Lung microvascular endothelial cell (primary cell): ENCODE measurements around the gene PLCD3. TPM values are rescaled to one million over a fixed set of nuclear protein-coding genes. Genes with fewer than 3 reads are reported as not detected.
A peak's percentile ranks its signal among the peaks of the same experiment; 100 is the strongest.

Experiments
- DNase-seq, 2 donors: peaks; one replicate each; pipeline versions ENCODE4 v3.0.0 to v3.0.0-alpha.2; 2010; ENCODE audit warnings: low read depth in 2 of 2
- total RNA-seq: library from RNA; depleted of rRNA; stranded (reverse); fragments of >200 nt; gene quantifications from 2 replicates; pipeline ENCODE4 v1.2.1, GENCODE V29; 2014

The PLCD3 gene, protein sequence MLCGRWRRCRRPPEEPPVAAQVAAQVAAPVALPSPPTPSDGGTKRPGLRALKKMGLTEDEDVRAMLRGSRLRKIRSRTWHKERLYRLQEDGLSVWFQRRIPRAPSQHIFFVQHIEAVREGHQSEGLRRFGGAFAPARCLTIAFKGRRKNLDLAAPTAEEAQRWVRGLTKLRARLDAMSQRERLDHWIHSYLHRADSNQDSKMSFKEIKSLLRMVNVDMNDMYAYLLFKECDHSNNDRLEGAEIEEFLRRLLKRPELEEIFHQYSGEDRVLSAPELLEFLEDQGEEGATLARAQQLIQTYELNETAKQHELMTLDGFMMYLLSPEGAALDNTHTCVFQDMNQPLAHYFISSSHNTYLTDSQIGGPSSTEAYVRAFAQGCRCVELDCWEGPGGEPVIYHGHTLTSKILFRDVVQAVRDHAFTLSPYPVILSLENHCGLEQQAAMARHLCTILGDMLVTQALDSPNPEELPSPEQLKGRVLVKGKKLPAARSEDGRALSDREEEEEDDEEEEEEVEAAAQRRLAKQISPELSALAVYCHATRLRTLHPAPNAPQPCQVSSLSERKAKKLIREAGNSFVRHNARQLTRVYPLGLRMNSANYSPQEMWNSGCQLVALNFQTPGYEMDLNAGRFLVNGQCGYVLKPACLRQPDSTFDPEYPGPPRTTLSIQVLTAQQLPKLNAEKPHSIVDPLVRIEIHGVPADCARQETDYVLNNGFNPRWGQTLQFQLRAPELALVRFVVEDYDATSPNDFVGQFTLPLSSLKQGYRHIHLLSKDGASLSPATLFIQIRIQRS
- 10.9 and 12.3 TPM in 2 replicates for total RNA-seq

DNA sequence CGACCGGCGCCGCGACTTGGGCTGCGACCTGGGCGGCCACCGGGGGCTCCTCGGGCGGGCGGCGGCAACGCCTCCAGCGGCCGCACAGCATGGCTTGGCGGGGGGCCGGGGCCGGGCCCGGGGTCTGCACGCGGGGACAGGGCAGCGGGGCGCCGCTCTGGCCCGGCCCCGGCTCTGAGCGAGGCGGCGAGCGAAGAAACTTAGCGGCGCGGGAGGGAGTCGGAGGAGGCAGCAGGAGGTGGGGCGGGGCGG is at the start of gene PLCD3:
TSS of gene PLCD3 (minus strand) at position 196 of the 252 bp plus-strand sequence. CDS start at position 91, 105 bp downstream.
- peak in 1 of 2 donors; percentile 27 for DNase-seq

DNA sequence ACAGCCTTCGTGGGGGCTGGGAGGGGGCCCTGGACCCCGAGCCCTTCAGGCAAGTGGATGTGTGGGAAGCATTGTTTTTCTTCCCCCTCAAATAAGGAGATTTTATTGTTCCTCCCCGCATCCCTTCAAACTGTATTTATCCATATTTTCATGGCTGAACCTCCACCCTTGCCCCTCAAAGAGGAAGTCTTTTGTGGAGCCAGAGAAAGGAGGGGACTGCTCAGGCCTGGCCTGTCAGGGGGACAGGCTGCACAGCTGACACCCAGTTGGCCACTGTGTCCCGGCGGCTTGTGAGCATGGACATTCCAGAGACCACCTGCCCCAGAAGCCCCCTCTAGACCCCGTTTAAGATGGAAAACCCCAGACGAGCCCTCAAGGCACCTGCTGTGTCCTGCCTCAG is 45.2 kb upstream of the PLCD3 start:
- no peak for DNase-seq

DNA sequence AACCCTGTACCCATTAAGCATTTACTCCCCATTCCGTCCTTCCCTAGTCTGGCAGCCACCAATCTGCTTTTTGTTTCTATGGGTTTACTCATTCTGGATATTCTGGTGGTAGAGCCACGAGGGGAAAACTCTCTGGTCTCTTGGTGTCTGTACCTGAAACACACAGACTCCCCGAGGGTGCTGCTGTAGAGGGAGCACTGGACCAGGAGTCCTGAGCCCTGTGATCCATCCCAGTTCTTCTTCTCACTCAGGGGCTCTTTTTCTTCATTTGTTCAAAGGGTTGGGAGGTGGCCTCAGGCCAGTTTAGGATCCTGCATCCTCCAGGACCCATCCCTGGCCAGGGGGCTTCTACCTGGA is 43.4 kb upstream of the PLCD3 start:
- DNase-seq = no peak

DNA sequence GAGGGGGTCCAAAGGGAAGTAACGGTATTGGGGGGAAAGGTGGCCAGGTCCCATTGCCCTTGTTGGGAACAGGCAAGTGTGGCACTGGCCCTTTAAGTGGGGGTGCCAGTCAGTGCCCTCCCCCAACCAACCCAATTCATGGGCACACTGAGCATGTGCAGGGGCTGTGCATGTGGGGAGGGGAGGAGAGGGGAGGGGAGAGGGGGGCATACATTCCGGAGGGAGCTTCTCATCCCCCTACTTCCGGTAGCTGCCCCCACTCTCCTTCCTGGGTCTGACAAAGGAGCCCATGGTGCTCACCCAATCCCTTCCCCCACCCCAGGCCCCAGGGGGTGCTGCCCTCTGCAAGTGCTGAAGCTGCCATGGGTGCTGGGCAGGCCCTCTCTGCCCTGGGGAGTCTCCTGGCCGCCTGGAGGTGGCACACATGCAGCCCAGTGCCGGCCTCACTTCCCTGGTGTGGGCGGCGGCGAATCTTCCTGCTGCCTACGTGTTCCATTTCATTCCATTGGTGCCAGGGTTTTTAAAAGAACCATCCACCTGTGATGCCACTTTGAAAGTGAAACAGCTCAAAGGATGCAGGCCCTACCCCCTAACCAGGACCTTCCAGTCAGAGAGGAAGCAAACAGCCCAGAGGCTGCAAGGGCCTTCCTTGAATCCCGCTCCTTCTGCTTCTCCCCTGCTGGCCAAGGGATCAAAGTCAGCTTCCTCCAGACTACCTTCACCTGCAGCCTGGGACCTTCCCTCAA is 40.4 kb upstream of the PLCD3 start:
- DNase-seq = no peak

DNA sequence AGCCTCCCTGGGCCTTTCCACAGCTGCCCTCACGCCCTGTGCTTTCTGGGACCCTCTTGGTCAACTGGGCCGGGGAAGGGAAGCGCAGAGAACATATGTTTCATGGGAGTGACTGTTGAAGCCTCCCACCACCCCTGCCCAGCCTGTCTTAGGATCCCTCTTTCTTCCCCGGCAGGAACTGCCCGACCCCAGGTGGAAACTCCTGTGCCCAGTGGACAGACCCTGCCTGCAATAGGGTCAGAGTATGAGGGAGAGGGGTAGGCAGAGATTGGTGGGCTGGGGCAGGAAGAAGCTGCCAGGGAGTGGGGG is 39.9 kb upstream of the PLCD3 start:
- DNase-seq = no peak

DNA sequence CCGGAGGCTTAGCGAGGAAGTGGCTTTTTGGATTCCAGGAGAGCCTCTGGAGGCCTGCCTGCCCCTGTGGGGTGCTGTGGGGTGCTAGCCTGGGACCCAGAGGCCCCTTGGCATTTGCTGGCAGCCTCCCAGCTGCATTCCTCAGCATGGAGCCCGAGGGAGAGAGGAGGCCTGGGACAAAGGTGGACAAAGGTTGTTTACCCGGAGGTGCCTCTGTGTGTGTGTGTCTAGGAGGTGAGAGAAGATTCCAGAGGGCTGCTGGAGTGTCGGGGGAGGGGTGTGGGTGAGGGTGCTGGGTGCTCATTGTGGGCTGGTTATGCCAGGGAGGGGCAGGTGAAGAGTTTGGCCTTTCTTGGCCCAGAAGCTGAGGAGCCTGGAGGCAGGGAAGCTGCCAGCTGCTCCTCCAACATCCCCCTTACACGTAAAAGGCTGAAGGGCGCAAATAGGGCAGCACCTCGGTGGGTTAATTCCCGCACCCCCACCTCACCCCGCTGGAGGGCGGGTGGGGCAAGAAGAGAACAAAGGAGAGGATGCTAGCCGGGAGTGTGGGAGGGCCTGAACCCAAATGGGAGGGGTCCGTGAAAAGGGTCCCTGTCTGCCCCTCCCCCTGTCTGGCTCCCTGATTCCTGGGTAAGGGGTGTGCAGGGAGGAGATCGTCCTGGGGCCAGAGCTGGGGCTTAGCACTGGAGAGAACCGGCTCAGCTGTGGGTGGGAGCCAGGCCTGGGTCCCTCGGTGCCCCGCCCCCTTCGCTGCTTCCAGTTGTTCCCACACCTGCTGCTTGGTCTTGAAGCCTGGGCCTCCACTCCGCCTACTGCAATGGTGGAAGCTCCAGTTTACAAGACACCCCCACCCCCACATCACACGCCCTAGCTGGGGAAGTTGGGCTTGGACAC is 39.3 kb upstream of the PLCD3 start:
- no peak for DNase-seq

DNA sequence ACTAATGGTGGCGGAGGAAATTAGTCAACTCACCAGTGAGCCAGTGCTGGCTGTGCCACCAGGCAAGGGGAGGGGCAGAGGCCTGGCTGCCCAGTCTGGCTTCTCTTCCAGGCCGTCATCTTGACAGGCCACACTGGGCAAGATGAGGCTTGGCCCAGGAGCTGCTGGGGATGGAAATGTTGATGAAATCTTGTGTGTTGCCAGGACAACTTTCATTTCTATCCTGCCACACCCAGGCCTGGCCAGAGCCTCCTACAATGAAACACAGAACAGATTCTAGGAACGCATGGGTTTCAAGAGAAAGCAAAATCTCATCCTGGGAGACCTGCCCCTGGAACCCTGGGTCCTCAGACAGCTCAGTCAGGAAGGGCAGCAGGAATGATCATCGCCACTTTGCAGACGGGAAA is 38.6 kb upstream of the PLCD3 start:
- peak; percentile 57 to 59 for DNase-seq

DNA sequence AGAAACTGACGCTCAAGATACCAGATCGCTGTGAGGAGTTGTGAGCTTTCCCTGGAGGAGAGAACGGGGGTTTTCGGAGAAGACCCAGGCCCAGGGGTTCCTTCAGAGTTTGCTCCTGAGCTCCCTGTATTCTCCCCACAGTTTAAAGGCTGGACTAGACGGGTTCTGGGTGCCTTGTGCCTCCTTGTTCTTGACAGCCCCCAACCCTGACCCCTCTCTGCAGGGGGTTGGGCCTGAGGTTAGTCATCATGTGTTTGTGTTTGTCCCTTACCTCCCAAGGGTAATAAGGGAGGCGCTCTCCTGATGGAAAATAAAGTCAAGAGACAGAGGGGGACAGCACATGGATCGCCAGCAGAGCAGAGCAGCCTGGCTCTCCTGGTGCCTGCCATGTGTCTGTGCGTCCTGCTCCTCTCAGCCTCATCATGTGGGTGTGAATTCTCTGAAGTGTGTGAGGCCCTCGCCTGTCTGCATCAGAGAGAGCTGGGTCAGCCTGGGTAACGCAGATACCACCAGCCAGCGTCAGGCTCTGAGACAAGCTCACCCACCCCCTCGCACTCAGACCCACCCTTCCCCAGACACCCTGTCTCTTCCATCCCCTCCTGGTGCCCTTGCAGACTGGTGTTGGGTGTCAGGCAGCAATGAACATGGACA is 38.1 kb upstream of the PLCD3 start:
- no peak for DNase-seq

DNA sequence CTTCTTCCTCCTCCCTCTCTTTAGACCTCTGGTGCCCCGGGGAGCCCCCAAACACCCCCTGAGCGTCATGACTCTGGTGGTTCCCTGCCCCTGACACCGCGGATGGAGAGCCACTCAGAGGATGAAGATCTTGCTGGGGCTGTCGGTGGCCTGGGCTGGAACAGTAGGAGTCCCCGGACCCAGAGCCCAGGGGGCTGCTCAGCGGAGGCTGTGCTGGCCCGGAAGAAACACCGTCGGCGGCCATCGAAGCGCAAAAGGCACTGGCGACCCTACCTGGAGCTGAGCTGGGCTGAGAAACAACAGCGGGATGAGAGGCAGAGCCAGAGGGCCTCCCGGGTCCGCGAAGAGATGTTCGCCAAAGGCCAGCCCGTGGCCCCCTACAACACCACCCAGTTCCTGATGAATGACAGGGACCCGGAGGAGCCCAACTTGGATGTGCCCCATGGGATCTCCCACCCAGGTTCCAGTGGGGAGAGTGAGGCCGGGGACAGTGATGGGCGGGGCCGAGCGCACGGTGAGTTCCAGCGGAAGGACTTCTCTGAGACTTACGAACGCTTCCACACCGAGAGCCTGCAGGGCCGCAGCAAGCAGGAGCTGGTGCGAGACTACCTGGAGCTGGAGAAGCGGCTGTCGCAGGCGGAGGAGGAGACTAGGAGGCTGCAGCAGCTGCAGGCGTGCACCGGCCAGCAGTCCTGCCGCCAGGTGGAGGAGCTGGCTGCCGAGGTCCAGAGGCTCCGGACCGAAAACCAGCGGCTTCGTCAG is 36.9 kb upstream of the PLCD3 start:
- DNase-seq = no peak

DNA sequence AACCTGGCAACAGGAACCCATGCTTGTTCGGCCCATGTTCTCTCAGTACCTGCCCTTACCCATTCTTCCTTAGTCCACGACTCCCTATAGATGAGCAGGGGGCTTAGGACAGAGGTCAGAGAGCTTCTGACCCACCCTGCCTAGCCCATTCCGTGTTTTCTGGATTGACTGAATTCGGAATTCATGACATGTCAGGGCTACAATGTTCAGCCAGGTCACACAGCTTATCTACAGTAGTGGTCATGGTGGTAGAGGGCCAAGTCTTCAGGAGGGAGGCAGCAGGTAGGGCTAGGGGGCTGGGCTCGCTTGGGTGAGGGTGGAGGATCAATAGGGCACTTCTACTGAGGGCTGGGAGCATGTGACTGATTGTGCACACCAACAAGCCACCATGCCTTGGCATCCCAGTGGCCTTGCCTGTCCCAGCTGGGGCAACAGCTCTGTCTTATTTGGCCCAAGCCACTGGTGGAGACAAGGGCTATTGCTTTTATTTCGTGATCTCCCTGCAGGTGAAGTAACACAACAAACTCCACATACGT is 32.5 kb upstream of the PLCD3 start:
- no peak for DNase-seq

DNA sequence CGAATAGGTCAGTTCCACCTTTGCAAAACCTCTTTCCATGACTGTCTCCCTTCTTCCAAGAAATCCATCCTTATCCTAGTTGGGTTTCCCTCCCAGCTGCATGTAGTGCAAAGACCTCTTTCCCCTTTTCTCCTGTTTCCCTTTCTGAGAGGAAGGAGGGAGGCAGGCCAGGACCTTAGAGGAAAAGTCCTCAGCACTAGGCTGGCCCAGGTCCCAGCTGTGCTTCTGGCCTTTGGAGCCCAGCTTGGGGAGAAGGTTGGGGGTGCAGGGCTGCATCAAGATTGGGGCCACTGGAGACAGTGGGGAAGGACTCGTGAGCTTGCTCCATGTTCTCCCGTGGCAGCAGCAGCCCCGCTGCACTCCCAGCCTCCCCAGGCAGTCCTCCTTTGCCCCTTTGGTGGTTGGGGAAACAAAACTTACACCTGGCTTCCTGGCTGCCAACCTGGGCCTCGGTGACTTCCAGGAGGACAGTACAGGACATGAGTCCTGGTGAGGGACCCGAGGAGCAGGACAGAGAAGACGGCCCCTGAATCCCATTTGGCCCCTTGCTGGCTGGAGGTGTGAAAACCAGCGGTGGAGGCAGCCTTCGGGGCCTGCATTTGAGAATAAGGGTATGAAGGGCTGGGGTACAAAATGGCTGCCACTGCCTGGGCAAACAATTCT is 29.8 kb upstream of the PLCD3 start:
- no peak for DNase-seq

DNA sequence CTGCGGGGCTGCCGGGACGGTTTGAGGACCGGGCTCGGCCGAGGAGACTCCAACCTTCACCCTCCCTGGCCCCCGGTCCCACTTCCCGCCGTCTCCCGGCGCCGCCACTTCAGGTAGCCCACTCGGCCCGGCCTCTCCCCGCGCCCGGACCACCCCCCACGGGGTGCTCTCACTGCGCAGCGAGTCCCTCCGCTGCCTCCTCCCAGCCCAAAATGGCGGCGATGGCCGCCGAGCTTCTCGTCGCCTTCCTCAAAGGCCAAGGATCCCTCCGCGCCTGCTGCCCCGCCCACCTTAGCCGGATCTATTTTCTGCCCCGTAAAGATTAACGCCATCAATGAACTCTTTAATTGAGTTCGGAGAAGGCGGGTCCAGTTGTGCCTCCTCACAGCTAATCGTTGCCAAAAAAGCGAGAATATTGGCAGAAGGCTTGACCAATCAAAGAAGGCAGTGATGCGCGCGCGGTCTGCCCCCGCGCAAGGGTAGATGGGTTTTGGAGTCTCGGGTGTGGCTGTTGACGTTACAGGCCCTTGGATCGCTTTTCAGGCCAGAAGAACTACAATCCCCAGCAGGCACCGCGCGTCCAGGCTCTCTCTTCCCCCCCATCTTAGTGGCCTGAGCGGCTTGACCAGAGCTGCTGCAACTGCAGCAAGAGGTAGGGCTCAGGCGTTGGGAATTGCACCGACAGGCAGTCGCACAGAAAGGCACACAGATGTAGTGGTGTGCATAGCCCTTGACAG is 29.1 kb upstream of the PLCD3 start, which contains the start of gene HEXIM2:
TSS of gene HEXIM2 (plus strand) at position 588 of the 737 bp plus-strand sequence. CDS start 919 bp downstream, outside the sequence.
- DNase-seq = peak; percentile 100

DNA sequence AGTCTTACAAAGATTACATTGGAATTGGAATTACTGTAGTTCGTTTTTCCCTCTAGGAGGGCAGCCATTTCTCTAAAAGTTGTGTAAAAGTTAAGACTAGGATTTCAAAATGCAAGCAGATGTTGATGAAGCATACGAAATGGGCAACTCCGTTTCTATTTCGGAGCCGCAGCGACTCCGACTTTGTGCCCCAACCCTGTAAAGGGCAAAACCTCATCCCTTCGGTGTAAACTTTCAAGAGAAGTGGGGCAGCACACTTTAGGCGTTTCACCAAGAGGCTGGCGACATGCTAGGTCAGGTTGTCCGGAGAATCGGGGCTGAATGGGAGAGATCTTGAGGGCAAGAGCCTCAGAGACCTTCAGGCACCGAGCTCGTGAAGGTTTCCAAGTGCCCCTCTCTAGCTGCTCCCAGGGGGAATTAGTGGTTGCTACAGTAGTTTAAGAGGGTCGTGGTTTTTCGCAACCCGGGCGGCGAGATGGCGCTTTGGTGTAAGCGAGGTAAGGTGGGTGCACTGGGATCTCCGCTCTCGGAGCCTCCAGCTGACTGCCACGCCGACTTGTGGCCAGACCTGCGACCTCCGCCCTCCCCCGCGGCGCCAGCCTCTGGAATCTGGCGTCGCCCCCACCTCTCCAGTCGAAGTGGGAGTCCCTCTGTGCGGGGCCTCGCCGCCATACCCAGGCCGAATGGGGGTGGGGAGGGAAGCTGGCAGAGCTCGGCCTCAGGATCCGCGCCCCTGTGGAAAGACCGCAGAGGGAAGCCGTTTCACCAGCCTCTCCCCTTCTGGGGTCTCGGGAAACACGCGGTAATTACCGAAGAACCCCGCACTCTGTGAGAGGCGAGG is 28.4 kb upstream of the PLCD3 start:
- peak; percentile 77 to 82 for DNase-seq

DNA sequence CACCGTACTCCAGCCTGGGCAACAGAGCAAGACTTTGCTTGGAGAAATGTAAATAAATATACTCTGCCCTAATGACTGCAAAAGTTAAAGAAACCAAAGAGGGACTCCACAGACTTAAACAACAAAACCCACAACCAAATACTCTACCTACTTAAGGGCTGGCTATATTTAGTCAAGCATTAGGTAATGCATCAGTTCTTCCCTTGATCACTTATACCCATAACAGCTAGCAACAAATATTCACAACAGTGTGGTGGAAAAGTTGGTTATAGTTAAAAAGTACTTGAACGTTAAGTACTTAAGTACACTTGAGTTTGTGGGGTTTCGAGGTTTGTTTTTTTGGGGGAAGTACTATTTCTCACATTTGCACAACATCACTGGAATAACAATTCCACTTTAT is 23.9 kb upstream of the PLCD3 start:
- no peak for DNase-seq

DNA sequence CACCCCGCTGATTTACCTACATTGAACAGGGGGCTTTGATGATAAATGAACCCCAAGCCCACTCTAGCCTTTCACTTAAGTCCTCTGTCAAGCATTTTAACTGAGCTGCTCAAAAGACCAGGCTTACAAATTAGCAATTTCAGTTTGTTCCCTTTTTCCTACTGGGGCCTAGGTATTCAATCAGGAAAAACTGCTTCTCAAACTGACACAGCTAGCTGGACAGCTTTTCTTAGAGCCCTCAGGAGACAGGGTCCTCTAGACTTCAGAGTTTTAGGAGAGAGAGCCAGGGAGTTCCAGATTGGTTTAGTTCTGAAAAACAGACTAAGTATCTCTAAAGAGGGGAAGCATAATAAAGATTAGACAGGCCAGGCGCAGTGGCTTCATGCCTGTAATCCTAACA is 23.2 kb upstream of the PLCD3 start:
- no peak for DNase-seq

DNA sequence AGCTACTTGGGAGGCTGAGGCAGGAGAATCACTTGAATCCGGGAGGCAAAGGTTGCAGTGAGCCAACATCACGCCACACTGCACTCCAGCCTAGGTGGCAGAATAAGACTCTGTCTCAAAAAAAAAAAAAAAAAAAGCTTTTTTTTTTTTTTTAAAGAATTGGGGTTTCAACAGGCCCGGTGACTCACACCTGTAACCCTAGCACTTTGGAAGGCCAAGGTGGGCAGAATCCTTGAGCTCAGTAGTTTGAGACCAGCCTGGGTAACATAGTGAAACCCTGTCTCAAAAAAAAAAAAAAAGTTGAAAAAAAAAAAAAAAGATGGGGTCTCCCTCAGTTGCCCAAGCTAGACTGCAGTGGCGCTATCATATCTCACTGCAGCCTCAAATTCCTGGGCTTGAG is 22.7 kb upstream of the PLCD3 start:
- DNase-seq = no peak

DNA sequence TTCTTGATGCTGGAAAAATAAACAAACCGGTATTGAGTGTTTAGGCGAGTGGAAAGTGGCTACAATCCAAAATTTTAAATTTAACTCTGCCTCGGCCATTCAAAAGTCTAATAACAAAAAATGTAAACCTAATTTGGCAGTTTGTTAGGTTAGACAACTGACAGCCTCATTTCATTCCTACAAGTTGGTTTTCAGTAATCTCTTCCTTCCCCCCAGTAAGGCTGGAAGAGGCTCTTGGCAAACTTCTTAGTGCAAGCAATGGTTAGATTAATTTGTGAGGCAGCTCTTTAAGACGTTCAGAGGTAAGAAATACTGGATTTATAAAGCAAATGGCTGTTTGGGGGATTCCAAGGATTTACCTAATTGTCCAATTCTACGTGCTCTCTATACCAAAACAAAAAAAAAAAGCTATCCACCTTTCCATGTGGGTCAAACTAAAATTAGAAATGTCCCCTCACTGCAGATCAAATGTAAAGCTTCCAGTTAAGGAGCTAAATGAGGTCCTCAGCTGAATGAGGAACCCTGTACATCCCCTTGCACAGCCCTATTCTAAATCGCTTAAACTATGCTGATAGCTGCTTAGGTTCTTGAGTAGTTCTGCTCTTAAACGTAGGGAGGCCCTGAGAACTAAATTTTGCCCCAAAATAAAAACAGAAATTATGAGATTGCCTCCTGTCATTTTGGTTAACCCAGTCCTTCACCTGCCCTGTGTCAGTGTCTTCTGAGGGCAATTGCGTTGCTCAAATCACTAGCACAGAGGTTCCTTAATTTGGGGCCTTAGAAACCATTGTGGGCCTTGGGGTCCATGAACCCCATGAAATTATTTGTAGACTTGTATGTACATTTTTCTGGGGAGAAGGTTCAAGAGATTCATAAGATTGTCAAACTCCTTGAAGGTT is 18.8 kb upstream of the PLCD3 start:
- DNase-seq = no peak
